SK-N-SH treated with all-trans-retinoic acid at 6 μM for 48 hours (cell line): ENCODE data around the gene TRIP11.

Experiments
- ATAC-seq: fragments of 200-7000 bp; cut with Tn5 transposase; 3 replicates; pipeline ENCODE4 v1.9.1; 2020; ENCODE audit warnings: mild to moderate bottlenecking, moderate library complexity
- ARNTL ChIP-seq: fragments of 450-650 bp; formaldehyde crosslinking; IDR thresholded peaks from 2 replicates; pipeline ENCODE4 v1.5.0; 2020; ENCODE audit warnings: low read depth, mild to moderate bottlenecking, moderate library complexity, borderline replicate concordance
- BACH2 ChIP-seq: fragments of 250-450 bp; sonication (Bioruptor Pico); IDR thresholded peaks from 2 replicates; pipeline ENCODE4 v1.9.0; 2021; ENCODE audit warnings: mild to moderate bottlenecking, borderline replicate concordance
- CSDC2 ChIP-seq: fragments of 250-450 bp; sonication (Bioruptor Pico); IDR thresholded peaks from 2 replicates; pipeline ENCODE4 v1.5.0; 2020; ENCODE audit warnings: mild to moderate bottlenecking, moderate library complexity
- ESRRG ChIP-seq: fragments of 250-450 bp; sonication (Bioruptor Pico); IDR thresholded peaks from 2 replicates; pipeline ENCODE4 v1.6.1; 2021; ENCODE audit warnings: mild to moderate bottlenecking
- GLIS3 ChIP-seq: fragments of 250-450 bp; sonication (Bioruptor Pico); IDR thresholded peaks from 2 replicates; pipeline ENCODE4 v1.5.0; 2020; ENCODE audit warnings: mild to moderate bottlenecking, moderate library complexity
- ISL1 ChIP-seq: fragments of 250-450 bp; sonication (Bioruptor Pico); IDR thresholded peaks from 2 replicates; pipeline ENCODE4 v2.1.2; 2022; ENCODE audit warnings: mild to moderate bottlenecking, moderate library complexity
- OSR1 ChIP-seq: fragments of 250-450 bp; sonication (Bioruptor Pico); IDR thresholded peaks from 2 replicates; pipeline ENCODE4 v1.8.0; 2022; ENCODE audit warnings: moderate library complexity, mild to moderate bottlenecking, inconsistent platforms
- PATZ1 ChIP-seq: fragments of 250-450 bp; sonication (Bioruptor Pico); IDR thresholded peaks from 2 replicates; pipeline ENCODE4 v1.8.0; 2020; ENCODE audit warnings: mild to moderate bottlenecking, moderate library complexity, borderline replicate concordance
- RARB ChIP-seq: fragments of 250-450 bp; sonication (Bioruptor Pico); IDR thresholded peaks from 2 replicates; pipeline ENCODE4 v1.8.0; 2021; ENCODE audit warnings: mild to moderate bottlenecking, moderate library complexity
- SNAI2 ChIP-seq: fragments of 250-450 bp; sonication (Bioruptor Pico); IDR thresholded peaks from 2 replicates; pipeline ENCODE4 v1.5.0; 2020; ENCODE audit warnings: mild to moderate bottlenecking, moderate library complexity
- TCF4 ChIP-seq: fragments of 250-450 bp; sonication (Bioruptor Pico); IDR thresholded peaks from 2 replicates; pipeline ENCODE4 v1.8.0; 2021; ENCODE audit warnings: mild to moderate bottlenecking, moderate library complexity, borderline replicate concordance
- ZC3H10 ChIP-seq: fragments of 250-450 bp; sonication (Bioruptor Pico); IDR thresholded peaks from 2 replicates; pipeline ENCODE4 v1.5.1; 2021; ENCODE audit warnings: mild to moderate bottlenecking, moderate library complexity
- ZFP3 ChIP-seq: fragments of 250-450 bp; sonication (Bioruptor Pico); IDR thresholded peaks from 2 replicates; pipeline ENCODE4 v1.5.0; 2020; ENCODE audit warnings: mild to moderate bottlenecking, moderate library complexity
- ZFP30 ChIP-seq: fragments of 450-650 bp; formaldehyde crosslinking; IDR thresholded peaks from 2 replicates; pipeline ENCODE4 v1.5.0; 2022; ENCODE audit warnings: mild to moderate bottlenecking, moderate library complexity
- ZNF565 ChIP-seq: fragments of 450-650 bp; formaldehyde crosslinking; conservative IDR thresholded peaks from 2 replicates; pipeline ENCODE4 v1.5.0; 2020; ENCODE audit warnings: low read depth, mild to moderate bottlenecking, moderate library complexity
- ZNF70 ChIP-seq: fragments of 450-650 bp; formaldehyde crosslinking; IDR thresholded peaks from 2 replicates; pipeline ENCODE4 v1.5.0; 2020; ENCODE audit warnings: mild to moderate bottlenecking, moderate library complexity
- ZNF8 ChIP-seq: fragments of 450-650 bp; formaldehyde crosslinking; IDR thresholded peaks from 2 replicates; pipeline ENCODE4 v1.5.0; 2020; ENCODE audit warnings: mild to moderate bottlenecking, moderate library complexity
- TF ChIP-seq, protein P1 (sequence below): fragments of 250-450 bp; sonication (Bioruptor Pico); IDR thresholded peaks from 2 replicates; pipeline ENCODE4 v1.8.0; 2021; ENCODE audit warnings: low read depth, mild to moderate bottlenecking, moderate library complexity, borderline replicate concordance
- TF ChIP-seq, protein P2 (sequence below): fragments of 250-450 bp; sonication (Bioruptor Pico); IDR thresholded peaks from 2 replicates; pipeline ENCODE4 v1.5.1; 2021; ENCODE audit warnings: mild to moderate bottlenecking, moderate library complexity
- TF ChIP-seq, protein P3 (sequence below): fragments of 250-450 bp; sonication (Bioruptor Pico); IDR thresholded peaks from 2 replicates; pipeline ENCODE4 v1.5.0; 2020; ENCODE audit warnings: mild to moderate bottlenecking, moderate library complexity
- TF ChIP-seq, protein P4 (sequence below): fragments of 250-450 bp; sonication (Bioruptor Pico); IDR thresholded peaks from 2 replicates; pipeline ENCODE4 v1.5.1; 2020; ENCODE audit warnings: low read depth, mild to moderate bottlenecking, moderate library complexity

The TRIP11 gene

DNA sequence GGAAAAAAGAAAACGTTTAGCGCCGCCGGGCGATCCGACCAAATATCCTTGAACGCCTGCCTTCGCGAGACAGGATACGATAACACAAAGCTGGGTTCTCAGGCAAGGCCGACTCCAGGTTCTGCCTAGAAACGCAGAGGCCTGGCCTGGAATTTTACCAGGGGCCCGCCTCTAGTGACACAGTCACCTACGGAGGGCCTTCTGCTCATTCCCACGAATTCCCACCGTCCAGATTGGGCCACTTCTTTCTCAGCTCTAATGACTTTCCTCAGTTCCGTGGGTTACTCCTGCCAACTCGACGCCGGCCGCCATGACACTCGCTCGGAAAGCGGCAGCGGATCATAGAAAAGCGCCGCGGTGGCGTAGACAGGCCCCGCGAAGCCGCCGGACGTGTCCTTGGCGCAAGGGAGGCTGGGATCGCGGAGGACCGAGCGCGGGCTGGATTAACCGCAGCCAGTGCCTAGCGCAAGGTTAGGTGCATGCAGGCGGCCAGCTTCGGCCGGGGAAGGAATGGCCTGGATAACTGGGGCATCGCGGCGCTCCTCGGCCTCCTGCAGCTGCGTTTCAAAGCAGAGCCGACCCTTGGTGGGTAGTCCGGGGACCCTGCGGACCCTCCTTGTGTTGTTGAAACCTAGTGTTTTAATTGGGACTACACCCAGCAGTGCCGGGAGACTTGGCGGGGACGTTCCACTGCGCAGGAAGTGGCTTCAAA is at the start of gene TRIP11:
Gene TRIP11 (minus strand): TSS at position 341 of the 712 bp plus-strand sequence. CDS start 374 bp downstream, outside the sequence.
- peak; percentile 99 for ATAC-seq
- TF ChIP-seq ZNF70 (CRISPR knock-in tag) (peak; percentile 70), ZNF8 (CRISPR knock-in tag) (no peak; the same call in 1 of the 2 replicates)
- TF ChIP-seq, protein P1, sequence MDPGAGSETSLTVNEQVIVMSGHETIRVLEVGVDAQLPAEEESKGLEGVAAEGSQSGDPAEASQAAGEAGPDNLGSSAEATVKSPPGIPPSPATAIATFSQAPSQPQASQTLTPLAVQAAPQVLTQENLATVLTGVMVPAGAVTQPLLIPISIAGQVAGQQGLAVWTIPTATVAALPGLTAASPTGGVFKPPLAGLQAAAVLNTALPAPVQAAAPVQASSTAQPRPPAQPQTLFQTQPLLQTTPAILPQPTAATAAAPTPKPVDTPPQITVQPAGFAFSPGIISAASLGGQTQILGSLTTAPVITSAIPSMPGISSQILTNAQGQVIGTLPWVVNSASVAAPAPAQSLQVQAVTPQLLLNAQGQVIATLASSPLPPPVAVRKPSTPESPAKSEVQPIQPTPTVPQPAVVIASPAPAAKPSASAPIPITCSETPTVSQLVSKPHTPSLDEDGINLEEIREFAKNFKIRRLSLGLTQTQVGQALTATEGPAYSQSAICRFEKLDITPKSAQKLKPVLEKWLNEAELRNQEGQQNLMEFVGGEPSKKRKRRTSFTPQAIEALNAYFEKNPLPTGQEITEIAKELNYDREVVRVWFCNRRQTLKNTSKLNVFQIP (CRISPR knock-in tag) = 0 out of 2 replicates have a peak, but pooled peaks have one; percentile 20

GRCh38 chr14:92088494-92088893 is 48.6 kb upstream of the TRIP11 start:
- TF ChIP-seq, protein P2, sequence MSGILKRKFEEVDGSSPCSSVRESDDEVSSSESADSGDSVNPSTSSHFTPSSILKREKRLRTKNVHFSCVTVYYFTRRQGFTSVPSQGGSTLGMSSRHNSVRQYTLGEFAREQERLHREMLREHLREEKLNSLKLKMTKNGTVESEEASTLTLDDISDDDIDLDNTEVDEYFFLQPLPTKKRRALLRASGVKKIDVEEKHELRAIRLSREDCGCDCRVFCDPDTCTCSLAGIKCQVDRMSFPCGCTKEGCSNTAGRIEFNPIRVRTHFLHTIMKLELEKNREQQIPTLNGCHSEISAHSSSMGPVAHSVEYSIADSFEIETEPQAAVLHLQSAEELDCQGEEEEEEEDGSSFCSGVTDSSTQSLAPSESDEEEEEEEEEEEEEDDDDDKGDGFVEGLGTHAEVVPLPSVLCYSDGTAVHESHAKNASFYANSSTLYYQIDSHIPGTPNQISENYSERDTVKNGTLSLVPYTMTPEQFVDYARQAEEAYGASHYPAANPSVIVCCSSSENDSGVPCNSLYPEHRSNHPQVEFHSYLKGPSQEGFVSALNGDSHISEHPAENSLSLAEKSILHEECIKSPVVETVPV (CRISPR knock-in tag) = no peak
- TF ChIP-seq, protein P3, sequence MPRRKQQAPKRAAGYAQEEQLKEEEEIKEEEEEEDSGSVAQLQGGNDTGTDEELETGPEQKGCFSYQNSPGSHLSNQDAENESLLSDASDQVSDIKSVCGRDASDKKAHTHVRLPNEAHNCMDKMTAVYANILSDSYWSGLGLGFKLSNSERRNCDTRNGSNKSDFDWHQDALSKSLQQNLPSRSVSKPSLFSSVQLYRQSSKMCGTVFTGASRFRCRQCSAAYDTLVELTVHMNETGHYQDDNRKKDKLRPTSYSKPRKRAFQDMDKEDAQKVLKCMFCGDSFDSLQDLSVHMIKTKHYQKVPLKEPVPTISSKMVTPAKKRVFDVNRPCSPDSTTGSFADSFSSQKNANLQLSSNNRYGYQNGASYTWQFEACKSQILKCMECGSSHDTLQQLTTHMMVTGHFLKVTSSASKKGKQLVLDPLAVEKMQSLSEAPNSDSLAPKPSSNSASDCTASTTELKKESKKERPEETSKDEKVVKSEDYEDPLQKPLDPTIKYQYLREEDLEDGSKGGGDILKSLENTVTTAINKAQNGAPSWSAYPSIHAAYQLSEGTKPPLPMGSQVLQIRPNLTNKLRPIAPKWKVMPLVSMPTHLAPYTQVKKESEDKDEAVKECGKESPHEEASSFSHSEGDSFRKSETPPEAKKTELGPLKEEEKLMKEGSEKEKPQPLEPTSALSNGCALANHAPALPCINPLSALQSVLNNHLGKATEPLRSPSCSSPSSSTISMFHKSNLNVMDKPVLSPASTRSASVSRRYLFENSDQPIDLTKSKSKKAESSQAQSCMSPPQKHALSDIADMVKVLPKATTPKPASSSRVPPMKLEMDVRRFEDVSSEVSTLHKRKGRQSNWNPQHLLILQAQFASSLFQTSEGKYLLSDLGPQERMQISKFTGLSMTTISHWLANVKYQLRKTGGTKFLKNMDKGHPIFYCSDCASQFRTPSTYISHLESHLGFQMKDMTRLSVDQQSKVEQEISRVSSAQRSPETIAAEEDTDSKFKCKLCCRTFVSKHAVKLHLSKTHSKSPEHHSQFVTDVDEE (CRISPR knock-in tag) = no peak
- TF ChIP-seq CSDC2 (no peak), ZNF70 (CRISPR knock-in tag) (no peak), ESRRG (CRISPR knock-in tag) (no peak), OSR1 (CRISPR knock-in tag) (no peak), SNAI2 (CRISPR knock-in tag) (no peak), ZFP30 (CRISPR knock-in tag) (no peak), ZC3H10 (CRISPR knock-in tag) (no peak), ZFP3 (CRISPR knock-in tag) (no peak), RARB (CRISPR knock-in tag) (no peak), ARNTL (CRISPR knock-in tag) (no peak), BACH2 (no peak), ZNF8 (CRISPR knock-in tag) (no peak), GLIS3 (CRISPR knock-in tag) (no peak), ISL1 (CRISPR knock-in tag) (no peak), PATZ1 (no peak)
- TF ChIP-seq, protein P4, sequence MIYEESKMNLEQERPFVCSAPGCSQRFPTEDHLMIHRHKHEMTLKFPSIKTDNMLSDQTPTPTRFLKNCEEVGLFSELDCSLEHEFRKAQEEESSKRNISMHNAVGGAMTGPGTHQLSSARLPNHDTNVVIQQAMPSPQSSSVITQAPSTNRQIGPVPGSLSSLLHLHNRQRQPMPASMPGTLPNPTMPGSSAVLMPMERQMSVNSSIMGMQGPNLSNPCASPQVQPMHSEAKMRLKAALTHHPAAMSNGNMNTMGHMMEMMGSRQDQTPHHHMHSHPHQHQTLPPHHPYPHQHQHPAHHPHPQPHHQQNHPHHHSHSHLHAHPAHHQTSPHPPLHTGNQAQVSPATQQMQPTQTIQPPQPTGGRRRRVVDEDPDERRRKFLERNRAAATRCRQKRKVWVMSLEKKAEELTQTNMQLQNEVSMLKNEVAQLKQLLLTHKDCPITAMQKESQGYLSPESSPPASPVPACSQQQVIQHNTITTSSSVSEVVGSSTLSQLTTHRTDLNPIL (CRISPR knock-in tag) = no peak
- TF ChIP-seq, all 23 proteins: peak for 0

GRCh38 chr14:92074555-92074954 is 34.7 kb upstream of the TRIP11 start:
- TF ChIP-seq TCF4 (no peak), CSDC2 (no peak), ZC3H10 (CRISPR knock-in tag) (no peak), ZNF565 (CRISPR knock-in tag) (no peak), PATZ1 (no peak), ESRRG (CRISPR knock-in tag) (no peak)
- TF ChIP-seq, protein P1 (CRISPR knock-in tag) = no peak
- TF ChIP-seq, protein P3 (CRISPR knock-in tag) = no peak

More at GRCh38 chr14:92088494-92088893, 48.6 kb upstream of the TRIP11 start:
- ATAC-seq = no peak

More at GRCh38 chr14:92074555-92074954, 34.7 kb upstream of the TRIP11 start:
- ATAC-seq = no peak
